HG03135 (cell line): Measurements from ENCODE around the gene RFX6.

ENCODE experiments used
- ATAC-seq: cut with Tn5 transposase; IDR thresholded peaks from one replicate; pipeline ENCODE4 v1.9.1; 2021; ENCODE audit warnings: mild to moderate bottlenecking, moderate library complexity; ENCODE audit not compliant: unreplicated experiment

RFX6 gene

DNA sequence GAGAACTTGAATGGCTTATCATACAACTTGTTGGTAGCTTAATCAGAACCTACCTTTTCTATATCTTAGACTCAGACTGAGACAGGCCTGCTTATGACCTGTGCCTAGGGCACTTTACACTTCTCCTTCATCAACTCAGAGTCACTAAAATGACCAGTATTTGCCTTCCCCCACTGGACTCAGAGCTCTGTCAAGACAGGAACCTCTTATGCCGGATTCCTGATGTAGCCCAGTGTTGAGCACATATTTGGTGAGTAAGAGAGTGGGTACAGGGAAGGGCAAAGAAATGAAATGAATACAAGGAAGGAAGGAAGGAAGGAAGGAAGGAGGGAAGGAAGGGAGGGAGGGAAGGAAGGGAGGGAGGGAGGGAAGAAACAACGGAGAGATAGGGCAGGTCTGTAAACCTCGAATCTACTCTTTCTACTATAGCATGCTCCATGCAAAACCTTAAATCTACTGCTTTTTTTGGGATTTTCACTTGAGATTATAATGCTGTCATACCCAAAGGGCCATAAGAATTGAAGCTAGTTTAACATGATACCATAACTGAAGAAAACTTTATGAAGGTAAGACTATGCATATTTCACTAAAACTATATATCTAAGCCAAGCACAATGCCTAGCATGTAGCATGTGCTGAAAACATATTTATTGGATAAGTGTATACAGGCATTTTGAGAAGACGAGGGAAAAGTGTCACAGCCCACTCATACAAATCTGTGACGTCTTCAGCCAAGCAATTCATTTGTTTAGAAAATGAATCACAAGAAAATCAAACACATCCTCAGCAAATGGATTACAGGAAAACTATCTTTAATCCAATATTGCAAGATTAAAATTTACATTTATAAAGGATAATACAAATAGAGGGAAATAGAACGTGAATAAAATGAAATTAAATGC, 89.9 kb downstream of the RFX6 start:
- ATAC-seq = no peak

- peak; percentile 83 for ATAC-seq
Measured at GRCh38 chr6:116969211-116969863, 92.3 kb downstream of the RFX6 start.

DNA sequence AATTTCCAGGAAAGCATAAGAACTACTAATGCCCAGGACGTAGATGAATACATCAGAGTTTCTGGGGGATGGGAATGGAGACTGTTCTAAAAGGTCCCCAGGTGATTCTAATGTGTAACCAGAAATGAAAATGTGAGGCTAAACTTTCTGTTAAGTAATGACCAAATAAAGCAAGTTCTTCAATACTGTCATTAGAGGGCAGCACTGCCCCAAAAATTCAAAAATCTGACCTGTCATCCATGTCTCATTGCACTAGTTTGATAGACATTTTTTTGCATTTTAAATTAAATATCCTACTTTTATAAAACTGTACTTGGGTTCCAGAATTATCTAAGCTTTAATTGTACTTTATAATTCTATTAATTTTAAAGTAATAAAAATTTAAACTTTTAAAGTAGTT, 94.9 kb downstream of the RFX6 start:
- ATAC-seq = peak; percentile 73

DNA sequence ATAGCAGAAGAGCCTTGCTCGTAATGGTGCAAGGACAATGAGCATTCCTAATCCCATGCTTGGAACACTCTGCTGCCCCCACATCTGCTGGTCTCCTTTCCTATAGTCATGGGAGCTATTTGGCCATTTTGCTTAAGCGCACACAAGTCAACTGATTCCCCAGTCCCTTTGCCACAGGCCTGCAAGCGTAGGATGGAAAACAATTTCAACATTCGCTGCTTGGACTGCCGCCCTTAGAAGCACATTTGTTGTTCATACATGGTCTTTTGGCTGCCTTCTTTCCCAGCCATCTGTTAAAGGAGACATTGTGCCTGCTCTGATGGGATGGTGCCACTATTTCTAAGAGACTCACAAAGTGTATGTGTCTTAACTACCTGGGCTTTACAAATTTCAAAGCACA, 96.9 kb downstream of the RFX6 start:
- no peak for ATAC-seq

GRCh38 chr6:116974526-116975316, 97.7 kb downstream of the RFX6 start:
- no peak for ATAC-seq

- no peak for ATAC-seq
Measured at GRCh38 chr6:116975600-116975999, 98.6 kb downstream of the RFX6 start.

GRCh38 chr6:116979560-116979959, 102.5 kb downstream of the RFX6 start:
- no peak for ATAC-seq
